HEK293 (cell line): ENCODE results near the gene ZNF513.

ENCODE experiments used
- CTCF ChIA-PET: fragments of 350-600 bp; formaldehyde crosslinking; extraction: SDS; loops from one replicate; lab custom pipeline; 2021; ENCODE audit warnings: antibody characterized with exemption; lab: Yijun Ruan, JAX
- POLR2A ChIA-PET: fragments of 300-600 bp; formaldehyde crosslinking; extraction: SDS; loops from one replicate; lab custom pipeline; 2020; ENCODE audit warnings: antibody characterized with exemption, inconsistent platforms; lab: Yijun Ruan, JAX
- H3K27ac ChIP-seq: fragments of 200-500 bp; sonication (Bioruptor generic); 2 replicates; pipeline ENCODE4 v1.5.1; 2014; ENCODE audit warnings: low read depth, low read length, control low read depth, inconsistent platforms; ENCODE audit errors: extremely low read depth
- H3K36me3 ChIP-seq, 2 experiments: fragments of 200-500 bp in 1 of 2; sonication (Bioruptor generic) in 1 of 2; 1 replicate in 1 of 2; 2 replicates in 1 of 2; pipeline ENCODE4 v1.5.1; 2014 to 2017; ENCODE audit warnings: inconsistent platforms in 2 of 2, low read length in 2 of 2; ENCODE audit not compliant: control insufficient read depth in 2 of 2, insufficient read depth in 1 of 2
- H3K4me1 ChIP-seq: fragments of 200-500 bp; sonication (Bioruptor generic); 2 replicates; pipeline ENCODE4 v1.5.1; 2014; ENCODE audit warnings: mild to moderate bottlenecking, low read length, inconsistent platforms; ENCODE audit not compliant: control insufficient read depth, insufficient read depth
- H3K4me3 ChIP-seq: 2 replicates; pipeline ENCODE4 v1.5.1; 2011; ENCODE audit warnings: low read depth, mild to moderate bottlenecking, control low read depth, low read length, moderate library complexity
- H3K9me3 ChIP-seq: fragments of 200-500 bp; sonication (Bioruptor generic); 2 replicates; pipeline ENCODE4 v1.5.1; 2014; ENCODE audit warnings: low read depth, low read length, inconsistent platforms; ENCODE audit not compliant: control insufficient read depth, insufficient read depth
- EGR2 ChIP-seq: fragments of 450-650 bp; formaldehyde crosslinking; IDR thresholded peaks from 2 replicates; pipeline ENCODE4 v1.5.1; 2016; ENCODE audit warnings: low read depth, missing biosample characterization, missing genetic modification characterization
- GFI1B ChIP-seq: fragments of 450-650 bp; formaldehyde crosslinking; IDR thresholded peaks from 2 replicates; pipeline ENCODE4 v1.5.1; 2016; ENCODE audit warnings: missing biosample characterization, missing genetic modification characterization
- ZBTB26 ChIP-seq: fragments of 450-650 bp; formaldehyde crosslinking; optimal IDR thresholded peaks from 2 replicates; pipeline ENCODE3; 2016; ENCODE audit warnings: missing biosample characterization, mild to moderate bottlenecking, missing genetic modification characterization
- ZNF266 ChIP-seq: fragments of 450-650 bp; formaldehyde crosslinking; IDR thresholded peaks from 2 replicates; pipeline ENCODE4 v1.5.1; 2016; ENCODE audit warnings: missing biosample characterization, missing genetic modification characterization, low read depth
- ZNF274 ChIP-seq, 2 experiments: fragments of 200-500 bp in 1 of 2; fragments of 450-650 bp in 1 of 2; sonication (Bioruptor generic) in 1 of 2; formaldehyde crosslinking in 1 of 2; IDR thresholded peaks; 2 replicates each; pipeline versions ENCODE4 v1.5.1 to v1.6.1; 2014 to 2016; ENCODE audit warnings: borderline replicate concordance in 1 of 2, inconsistent platforms in 1 of 2, low read length in 1 of 2, missing biosample characterization in 1 of 2, missing genetic modification characterization in 1 of 2
- ZNF623 ChIP-seq: fragments of 450-650 bp; formaldehyde crosslinking; IDR thresholded peaks from 2 replicates; pipeline ENCODE4 v1.5.1; 2016; ENCODE audit warnings: missing biosample characterization, missing genetic modification characterization
- ZNF639 ChIP-seq: fragments of 450-650 bp; formaldehyde crosslinking; IDR thresholded peaks from 2 replicates; pipeline ENCODE4 v1.5.1; 2016; ENCODE audit warnings: missing biosample characterization, missing genetic modification characterization
- ZNF76 ChIP-seq: fragments of 450-650 bp; formaldehyde crosslinking; IDR thresholded peaks from 2 replicates; pipeline ENCODE4; 2016; ENCODE audit warnings: low read depth, missing biosample characterization, missing genetic modification characterization, borderline replicate concordance
- ZNF837 ChIP-seq: fragments of 450-650 bp; formaldehyde crosslinking; IDR thresholded peaks from 2 replicates; pipeline ENCODE4 v1.5.1; 2016; ENCODE audit warnings: missing biosample characterization, missing genetic modification characterization
- ZSCAN23 ChIP-seq: fragments of 450-650 bp; formaldehyde crosslinking; IDR thresholded peaks from 2 replicates; pipeline ENCODE4 v1.5.1; 2016; ENCODE audit warnings: missing biosample characterization, missing genetic modification characterization
- ZSCAN30 ChIP-seq: fragments of 450-650 bp; IDR thresholded peaks from 2 replicates; pipeline ENCODE4 v1.5.1; 2018; ENCODE audit warnings: missing biosample characterization, mild to moderate bottlenecking, missing genetic modification characterization, moderate library complexity
- TF ChIP-seq, protein P1 (sequence below): fragments of 450-650 bp; formaldehyde crosslinking; IDR thresholded peaks from 2 replicates; pipeline ENCODE4 v1.5.1; 2017; ENCODE audit warnings: missing biosample characterization, missing genetic modification characterization
- TF ChIP-seq, protein P2 (sequence below): fragments of 450-650 bp; formaldehyde crosslinking; IDR thresholded peaks from 2 replicates; pipeline ENCODE4 v1.5.1; 2016; ENCODE audit warnings: missing biosample characterization, missing genetic modification characterization
- TF ChIP-seq, protein P3 (sequence below): fragments of 450-650 bp; formaldehyde crosslinking; IDR thresholded peaks from 2 replicates; pipeline ENCODE4 v1.5.1; 2016; ENCODE audit warnings: missing biosample characterization, missing genetic modification characterization

Gene ZNF513

GRCh38 chr2:27420996-27421395 lies 40.5 kb upstream of the ZNF513 start:
- Histone ChIP-seq H3K36me3 (no peaks in the 10 kb centered on the region), H3K27ac (no peak overlapping the region), H3K4me1 (no peaks in the 10 kb centered on the region), H3K4me3 (no peak overlapping the region), H3K9me3 (no peaks in the 10 kb centered on the region)
- CTCF ChIA-PET = interaction anchor here (0.6 to 1.4 kb wide), 3 partner anchors 12 to 262 kb away, joined by 3 to 4 read pairs (median 3); partner anchors contain the start of gene PPM1G
- POLR2A ChIA-PET = interaction anchor here (2.8 kb wide), 1 partner anchor 11 kb away, joined by 13 read pairs; the partner anchor contains the start of gene PPM1G
- TF ChIP-seq ZNF76 (no peak), ZNF274 (IDR thresholded peaks at IDR 0.05; ENCODE audit: low read length) (no peak), ZNF274 (tag by site-specific recombination; IDR thresholded peaks at IDR 0.05; ENCODE audit: borderline replicate concordance) (no peak), GFI1B (no peak), ZNF639 (no peak), ZSCAN30 (tag by site-specific recombination) (no peak), ZBTB26 (no peak), ZNF837 (tag by site-specific recombination) (no peak), EGR2 (tag by site-specific recombination) (no peak), ZNF266 (tag by site-specific recombination) (no peak), ZNF623 (no peak)
- TF ChIP-seq, protein P1, sequence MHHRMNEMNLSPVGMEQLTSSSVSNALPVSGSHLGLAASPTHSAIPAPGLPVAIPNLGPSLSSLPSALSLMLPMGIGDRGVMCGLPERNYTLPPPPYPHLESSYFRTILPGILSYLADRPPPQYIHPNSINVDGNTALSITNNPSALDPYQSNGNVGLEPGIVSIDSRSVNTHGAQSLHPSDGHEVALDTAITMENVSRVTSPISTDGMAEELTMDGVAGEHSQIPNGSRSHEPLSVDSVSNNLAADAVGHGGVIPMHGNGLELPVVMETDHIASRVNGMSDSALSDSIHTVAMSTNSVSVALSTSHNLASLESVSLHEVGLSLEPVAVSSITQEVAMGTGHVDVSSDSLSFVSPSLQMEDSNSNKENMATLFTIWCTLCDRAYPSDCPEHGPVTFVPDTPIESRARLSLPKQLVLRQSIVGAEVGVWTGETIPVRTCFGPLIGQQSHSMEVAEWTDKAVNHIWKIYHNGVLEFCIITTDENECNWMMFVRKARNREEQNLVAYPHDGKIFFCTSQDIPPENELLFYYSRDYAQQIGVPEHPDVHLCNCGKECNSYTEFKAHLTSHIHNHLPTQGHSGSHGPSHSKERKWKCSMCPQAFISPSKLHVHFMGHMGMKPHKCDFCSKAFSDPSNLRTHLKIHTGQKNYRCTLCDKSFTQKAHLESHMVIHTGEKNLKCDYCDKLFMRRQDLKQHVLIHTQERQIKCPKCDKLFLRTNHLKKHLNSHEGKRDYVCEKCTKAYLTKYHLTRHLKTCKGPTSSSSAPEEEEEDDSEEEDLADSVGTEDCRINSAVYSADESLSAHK (tag by site-specific recombination) = no peak
- TF ChIP-seq, protein P2, sequence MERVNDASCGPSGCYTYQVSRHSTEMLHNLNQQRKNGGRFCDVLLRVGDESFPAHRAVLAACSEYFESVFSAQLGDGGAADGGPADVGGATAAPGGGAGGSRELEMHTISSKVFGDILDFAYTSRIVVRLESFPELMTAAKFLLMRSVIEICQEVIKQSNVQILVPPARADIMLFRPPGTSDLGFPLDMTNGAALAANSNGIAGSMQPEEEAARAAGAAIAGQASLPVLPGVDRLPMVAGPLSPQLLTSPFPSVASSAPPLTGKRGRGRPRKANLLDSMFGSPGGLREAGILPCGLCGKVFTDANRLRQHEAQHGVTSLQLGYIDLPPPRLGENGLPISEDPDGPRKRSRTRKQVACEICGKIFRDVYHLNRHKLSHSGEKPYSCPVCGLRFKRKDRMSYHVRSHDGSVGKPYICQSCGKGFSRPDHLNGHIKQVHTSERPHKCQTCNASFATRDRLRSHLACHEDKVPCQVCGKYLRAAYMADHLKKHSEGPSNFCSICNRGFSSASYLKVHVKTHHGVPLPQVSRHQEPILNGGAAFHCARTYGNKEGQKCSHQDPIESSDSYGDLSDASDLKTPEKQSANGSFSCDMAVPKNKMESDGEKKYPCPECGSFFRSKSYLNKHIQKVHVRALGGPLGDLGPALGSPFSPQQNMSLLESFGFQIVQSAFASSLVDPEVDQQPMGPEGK (tag by site-specific recombination) = no peak

GRCh38 chr2:27416151-27416550 lies 35.6 kb upstream of the ZNF513 start:
- Histone ChIP-seq H3K4me3 (no peak overlapping the region), H3K4me1 (no peaks in the 10 kb centered on the region), H3K9me3 (no peaks in the 10 kb centered on the region), H3K36me3 (no peaks in the 10 kb centered on the region), H3K27ac (no peak overlapping the region)
- ChIA-PET CTCF (interaction anchor here (0.7 to 1.1 kb wide), 2 partner anchors 8 to 38 kb away, joined by 5 read pairs; no protein-coding TSS in a partner anchor), POLR2A (no interaction called here)
- TF ChIP-seq, protein P3, sequence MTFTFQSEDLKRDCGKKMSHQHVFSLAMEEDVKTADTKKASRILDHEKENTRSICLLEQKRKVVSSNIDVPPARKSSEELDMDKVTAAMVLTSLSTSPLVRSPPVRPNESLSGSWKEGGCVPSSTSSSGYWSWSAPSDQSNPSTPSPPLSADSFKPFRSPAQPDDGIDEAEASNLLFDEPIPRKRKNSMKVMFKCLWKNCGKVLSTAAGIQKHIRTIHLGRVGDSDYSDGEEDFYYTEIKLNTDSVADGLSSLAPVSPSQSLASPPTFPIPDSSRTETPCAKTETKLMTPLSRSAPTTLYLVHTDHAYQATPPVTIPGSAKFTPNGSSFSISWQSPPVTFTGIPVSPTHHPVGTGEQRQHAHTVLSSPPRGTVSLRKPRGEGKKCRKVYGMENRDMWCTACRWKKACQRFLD (tag by site-specific recombination) = no peak
- no peak for TF ChIP-seq ZSCAN23 (tag by site-specific recombination)
